Thoracic aorta (tissue), 2 donors: ENCODE results near the gene PCDHA12. TPM values are rescaled to one million over a fixed set of nuclear protein-coding genes. Genes with fewer than 3 reads are reported as not detected.
"Not testable (repeated sequence)": the region's sequence is repeated elsewhere in the genome, so short reads cannot be mapped to it uniquely, and the experiment has no call there.

ENCODE experiments used
- ATAC-seq: fragments of 150-250 bp; one replicate; pipeline ENCODE4 v1.8.0; 2017; ENCODE audit warnings: low read depth; ENCODE audit not compliant: insufficient number of reproducible peaks, low FRiP score
- DNase-seq: peaks from one replicate; pipeline ENCODE4 v3.0.0-alpha.2; 2020; ENCODE audit warnings: low spot score
- H3K27ac ChIP-seq, 2 donors: fragments of 200-600 bp; sonication (generic); 1 replicate in 1 of 2; 2 replicates in 1 of 2; pipeline ENCODE4 v1.5.1; 2016; ENCODE audit warnings: mild to moderate bottlenecking in 2 of 2, moderate library complexity in 2 of 2
- H3K27me3 ChIP-seq: fragments of 200-600 bp; sonication (generic); replicated peaks from 2 replicates; pipeline ENCODE4 v1.6.0; 2016; ENCODE audit warnings: mild to moderate bottlenecking; ENCODE audit not compliant: insufficient read depth
- H3K36me3 ChIP-seq: fragments of 200-600 bp; sonication (generic); one replicate; pipeline ENCODE4 v1.5.1; 2016
- H3K4me1 ChIP-seq, 2 donors: fragments of 200-600 bp; sonication (generic); 1 replicate in 1 of 2; 2 replicates in 1 of 2; pipeline versions ENCODE4 v1.5.1 to v1.6.0; 2016; ENCODE audit warnings: low read depth in 2 of 2, mild to moderate bottlenecking in 1 of 2; ENCODE audit not compliant: control insufficient read depth in 1 of 2
- H3K4me3 ChIP-seq: fragments of 200-600 bp; sonication (generic); 2 replicates; pipeline ENCODE4 v1.5.1; 2016; ENCODE audit warnings: mild to moderate bottlenecking
- H3K9me3 ChIP-seq: fragments of 200-600 bp; sonication (generic); 2 replicates; pipeline ENCODE4 v1.5.1; 2016
- CTCF ChIP-seq: fragments of 200-600 bp; sonication (generic); IDR thresholded peaks from one replicate; pipeline ENCODE4 v1.5.1; 2019; ENCODE audit warnings: antibody characterized with exemption
- total RNA-seq, 2 donors: library from RNA; depleted of rRNA; stranded (reverse); fragments of >200 nt; gene quantifications; one replicate each; pipeline versions ENCODE4 v1.1.0 to v1.2.3, GENCODE V29; 2016

The PCDHA12 gene
- under 1 TPM; 0.21 to 0.68 TPM for total RNA-seq

- H3K27ac ChIP-seq = no peak within 1 kb of the TSS
- peaks cover 16% of the 10 kb centered on the region for H3K9me3 ChIP-seq
- H3K4me3 ChIP-seq = peak within 1 kb of the TSS; percentile 14
- H3K27me3 ChIP-seq = no peaks in the 10 kb centered on the region
- H3K4me1 ChIP-seq = no peaks in the 10 kb centered on the region
- no peak for ATAC-seq
- no peak for DNase-seq
- no peaks in the 10 kb centered on the region for H3K36me3 ChIP-seq
- TF ChIP-seq CTCF = no peak
Measured at GRCh38 chr5:140875085-140876065, at the start of gene PCDHA12. TSS of gene PCDHA12 (plus strand) at chr5:140875308. CDS start at chr5:140875473, 165 bp downstream.

GRCh38 chr5:140827704-140828361 lies 47.3 kb upstream of the PCDHA12 start, which contains the start of gene PCDHA6:
TSS of gene PCDHA6 (plus strand) at chr5:140827960. CDS start at chr5:140828092, 132 bp downstream.
- Histone ChIP-seq H3K9me3 (peaks cover 20% of the 10 kb centered on the region), H3K27me3 (no peaks in the 10 kb centered on the region), H3K36me3 (no peaks in the 10 kb centered on the region), H3K4me3 (peak within 1 kb of the TSS; percentile 42), H3K27ac (no peak within 1 kb of the TSS), H3K4me1 (no peaks in the 10 kb centered on the region)
- TF ChIP-seq CTCF = no peak
- no peak for DNase-seq
- no peak for ATAC-seq

- Histone ChIP-seq H3K4me3 (peak overlapping the region; percentile 42), H3K36me3 (no peaks in the 10 kb centered on the region), H3K9me3 (peaks cover 17% of the 10 kb centered on the region), H3K4me1 (no peaks in the 10 kb centered on the region), H3K27ac (no peak overlapping the region), H3K27me3 (no peaks in the 10 kb centered on the region)
- DNase-seq (no peak), ATAC-seq (no peak)
- TF ChIP-seq CTCF = no peak
Measured at GRCh38 chr5:140828362-140828737, 46.8 kb upstream of the PCDHA12 start.

- ATAC-seq, DNase-seq: not testable (repeated sequence)
- peaks cover 28% of the 10 kb centered on the region for H3K9me3 ChIP-seq
Measured at GRCh38 chr5:140829511-140830501, 45.3 kb upstream of the PCDHA12 start.

GRCh38 chr5:140833993-140834392 lies 41.1 kb upstream of the PCDHA12 start, which contains the start of gene PCDHA7:
TSS of gene PCDHA7 (plus strand) at chr5:140834269. CDS start at chr5:140834384, 115 bp downstream.
- Histone ChIP-seq H3K36me3 (no peaks in the 10 kb centered on the region), H3K27me3 (no peaks in the 10 kb centered on the region), H3K4me1 (no peaks in the 10 kb centered on the region), H3K27ac (no peak within 1 kb of the TSS), H3K4me3 (peak within 1 kb of the TSS; percentile 25), H3K9me3 (peaks cover 40% of the 10 kb centered on the region)
- TF ChIP-seq CTCF = no peak
- ATAC-seq (no peak), DNase-seq (no peak)

More at GRCh38 chr5:140829511-140830501, 45.3 kb upstream of the PCDHA12 start:
- H3K27ac ChIP-seq, H3K27me3 ChIP-seq, H3K4me1 ChIP-seq, H3K4me3 ChIP-seq, H3K36me3 ChIP-seq: not testable (repeated sequence)

- H3K4me1 ChIP-seq, ATAC-seq, DNase-seq, H3K27ac ChIP-seq, H3K27me3 ChIP-seq, H3K36me3 ChIP-seq: not testable (repeated sequence)
- H3K9me3 ChIP-seq = peaks cover 36% of the 10 kb centered on the region
- H3K4me3 ChIP-seq = peak overlapping the region; percentile 25
Measured at GRCh38 chr5:140834439-140835008, 40.6 kb upstream of the PCDHA12 start.
